H1 (cell line): Measurements from ENCODE around the gene GEMIN7. TPM values are rescaled to one million over a fixed set of nuclear protein-coding genes. Genes with fewer than 3 reads are reported as not detected.

Experiments used
- CTCF ChIA-PET: fragments of 300-600 bp; sonication (Branson Sonifier 250); formaldehyde crosslinking; loops from one replicate; lab custom pipeline; 2021; ENCODE audit not compliant: partially characterized antibody; lab: Charles Lee
- POLR2A ChIA-PET: fragments of 300-600 bp; sonication (Branson Sonifier 250); formaldehyde crosslinking; loops from one replicate; lab custom pipeline; 2021; ENCODE audit warnings: inconsistent platforms; ENCODE audit not compliant: partially characterized antibody; lab: Charles Lee
- DNase-seq, 2 experiments: peaks; one replicate each; pipeline versions ENCODE4 v3.0.0 to v3.0.0-alpha.2; 2010 to 2022; ENCODE audit warnings: low spot score in 2 of 2, low read depth in 1 of 2, mixed read lengths in 1 of 2
- FAIRE-seq: peaks from 2 replicates; lab custom pipeline; 2011; peaks lifted over from hg19 to GRCh38; lab: Jason Lieb, UNC
- H2AFZ ChIP-seq: 2 replicates; pipeline ENCODE4 v1.8.1; 2012; ENCODE audit warnings: low read length, inconsistent platforms
- H2AK5ac ChIP-seq: 2 replicates; pipeline ENCODE4 v1.6.1; 2013; ENCODE audit warnings: low read depth, low read length
- H2BK120ac ChIP-seq: replicated peaks from 2 replicates; pipeline ENCODE3; 2013; ENCODE audit warnings: low read depth, low read length, inconsistent platforms
- H2BK12ac ChIP-seq: 2 replicates; pipeline ENCODE4 v1.6.1; 2013; ENCODE audit warnings: low read depth, low read length
- H2BK15ac ChIP-seq: 2 replicates; pipeline ENCODE4 v1.6.1; 2013; ENCODE audit warnings: low read length
- H2BK20ac ChIP-seq: 2 replicates; pipeline ENCODE4 v1.6.1; 2013; ENCODE audit warnings: low read length
- H2BK5ac ChIP-seq: 2 replicates; pipeline ENCODE4 v1.6.1; 2013; ENCODE audit warnings: low read depth, low read length
- H3K14ac ChIP-seq: 2 replicates; pipeline ENCODE4 v1.6.1; 2013; ENCODE audit warnings: inconsistent platforms; ENCODE audit not compliant: insufficient read length
- H3K18ac ChIP-seq: 2 replicates; pipeline ENCODE4 v1.6.1; 2013; ENCODE audit warnings: low read length; ENCODE audit errors: extremely low read depth
- H3K23ac ChIP-seq: 2 replicates; pipeline ENCODE4 v1.6.1; 2013; ENCODE audit warnings: inconsistent platforms; ENCODE audit not compliant: insufficient read length
- H3K23me2 ChIP-seq: 2 replicates; pipeline ENCODE4 v1.6.1; 2013; ENCODE audit warnings: low read depth, low read length
- H3K27ac ChIP-seq: 2 replicates; pipeline ENCODE4 v1.6.1; 2011; ENCODE audit warnings: low read depth, low read length, inconsistent platforms
- H3K27me3 ChIP-seq, 4 experiments: replicated peaks in 1 of 4; 1 replicate in 1 of 4; 2 replicates in 3 of 4; pipeline versions ENCODE4 v1.6.1 to v1.8.1; 2011 to 2013; ENCODE audit warnings: low read length in 3 of 4, mild to moderate bottlenecking in 3 of 4, inconsistent platforms in 2 of 4, mixed read lengths in 2 of 4, moderate library complexity in 1 of 4; ENCODE audit not compliant: control insufficient read depth in 3 of 4, insufficient read depth in 3 of 4; ENCODE audit errors: extremely low read depth in 1 of 4
- H3K36me3 ChIP-seq, 4 experiments: 2 replicates each; pipeline versions ENCODE4 v1.6.1 to v1.8.1; 2011 to 2013; ENCODE audit warnings: mild to moderate bottlenecking in 4 of 4, low read length in 3 of 4, moderate library complexity in 2 of 4, control low read depth in 1 of 4, inconsistent platforms in 1 of 4; ENCODE audit not compliant: insufficient read depth in 4 of 4, control insufficient read depth in 2 of 4
- H3K4ac ChIP-seq: replicated peaks from 2 replicates; pipeline ENCODE3; 2013; ENCODE audit warnings: low read length, low read depth, mixed read lengths, inconsistent platforms; ENCODE audit not compliant: insufficient read length
- H3K4me1 ChIP-seq, 4 experiments: replicated peaks in 1 of 4; 1 replicate in 1 of 4; 2 replicates in 3 of 4; pipeline versions ENCODE4 v1.6.1 to v1.8.1; 2011 to 2013; ENCODE audit warnings: low read length in 3 of 4, inconsistent platforms in 2 of 4, mixed read lengths in 1 of 4; ENCODE audit not compliant: insufficient read depth in 4 of 4, control insufficient read depth in 3 of 4
- H3K4me2 ChIP-seq, 2 experiments: 2 replicates each; pipeline versions ENCODE4 v1.6.1 to v1.8.1; 2011 to 2013; ENCODE audit warnings: low read depth in 2 of 2, low read length in 2 of 2, control low read depth in 1 of 2, inconsistent platforms in 1 of 2, mild to moderate bottlenecking in 1 of 2; ENCODE audit not compliant: insufficient read depth in 1 of 2
- H3K4me3 ChIP-seq, 4 experiments: fragments of 200-600, 300-600 bp in 1 of 4; sonication (generic), shearing (Covaris generic), sonication (Bioruptor Twin) in 1 of 4; 2 replicates each; pipeline versions ENCODE4 v1.5.1 to v1.8.1; 2011 to 2016; ENCODE audit warnings: low read length in 4 of 4, low read depth in 3 of 4, control low read depth in 2 of 4, inconsistent platforms in 2 of 4, mild to moderate bottlenecking in 2 of 4, mixed read lengths in 1 of 4, moderate library complexity in 1 of 4; ENCODE audit not compliant: insufficient read depth in 2 of 4; ENCODE audit errors: extremely low read depth in 1 of 4
- H3K56ac ChIP-seq: replicated peaks from 2 replicates; pipeline ENCODE3; 2013; ENCODE audit warnings: low read depth, mild to moderate bottlenecking, mixed read lengths, low read length, inconsistent platforms; ENCODE audit not compliant: insufficient read length
- H3K79me1 ChIP-seq: 2 replicates; pipeline ENCODE4 v1.6.1; 2013; ENCODE audit warnings: low read depth, low read length, control low read depth
- H3K79me2 ChIP-seq, 2 experiments: 2 replicates each; pipeline versions ENCODE4 v1.6.1 to v1.8.1; 2012 to 2013; ENCODE audit warnings: low read length in 2 of 2, mild to moderate bottlenecking in 2 of 2, inconsistent platforms in 1 of 2; ENCODE audit not compliant: insufficient read depth in 2 of 2, control insufficient read depth in 1 of 2
- H3K9ac ChIP-seq, 4 experiments: replicated peaks in 1 of 4; 1 replicate in 1 of 4; 2 replicates in 3 of 4; pipeline versions ENCODE4 v1.6.1 to v1.8.1; 2011 to 2013; ENCODE audit warnings: low read depth in 3 of 4, low read length in 3 of 4, control low read depth in 2 of 4, mild to moderate bottlenecking in 2 of 4, moderate library complexity in 2 of 4, inconsistent platforms in 1 of 4; ENCODE audit errors: extremely low read depth in 1 of 4
- H3K9me3 ChIP-seq, 2 experiments: 2 replicates each; pipeline versions ENCODE4 v1.6.1 to v1.8.1; 2012 to 2013; ENCODE audit warnings: mild to moderate bottlenecking in 2 of 2, moderate library complexity in 2 of 2, control low read depth in 1 of 2, inconsistent platforms in 1 of 2, low read depth in 1 of 2, low read length in 1 of 2, mixed read lengths in 1 of 2; ENCODE audit not compliant: insufficient read depth in 2 of 2
- H4K20me1 ChIP-seq, 2 experiments: replicated peaks in 1 of 2; 2 replicates each; pipeline versions ENCODE3 to v1.8.1; 2011 to 2013; ENCODE audit warnings: inconsistent platforms in 2 of 2, low read length in 2 of 2, mild to moderate bottlenecking in 1 of 2; ENCODE audit not compliant: insufficient read depth in 2 of 2, control insufficient read depth in 1 of 2
- H4K5ac ChIP-seq: 2 replicates; pipeline ENCODE4 v1.6.1; 2013; ENCODE audit warnings: low read length, low read depth, mixed read lengths, inconsistent platforms; ENCODE audit not compliant: insufficient read length
- H4K8ac ChIP-seq: 2 replicates; pipeline ENCODE4 v1.8.0; 2013; ENCODE audit warnings: mild to moderate bottlenecking, moderate library complexity, low read length, inconsistent platforms; ENCODE audit not compliant: insufficient read depth; ENCODE audit errors: extremely low read depth
- H4K91ac ChIP-seq: replicated peaks from 2 replicates; pipeline ENCODE3; 2013; ENCODE audit warnings: low read length, mixed read lengths, inconsistent platforms; ENCODE audit not compliant: insufficient read length
- CHD2 ChIP-seq: IDR thresholded peaks from 2 replicates; pipeline ENCODE4 v1.6.1; 2012; ENCODE audit warnings: low read length, improper control_type of control experiment
- FOSL1 ChIP-seq: IDR thresholded peaks from 2 replicates; pipeline ENCODE4 v1.6.1; 2011; ENCODE audit warnings: mild to moderate bottlenecking, low read depth, low read length, moderate library complexity; ENCODE audit not compliant: insufficient read depth
- SIN3A ChIP-seq, 2 experiments: IDR thresholded peaks in 1 of 2; conservative IDR thresholded peaks in 1 of 2; 2 replicates each; pipeline ENCODE4 v1.6.1; 2011 to 2012; ENCODE audit warnings: low read length in 2 of 2, improper control_type of control experiment in 1 of 2, low read depth in 1 of 2, mild to moderate bottlenecking in 1 of 2
- TAF1 ChIP-seq: IDR thresholded peaks from 2 replicates; pipeline ENCODE4 v1.6.1; 2011; ENCODE audit warnings: mild to moderate bottlenecking, low read depth, low read length
- WGBS, 2 experiments: shearing (Covaris generic) in 1 of 2; methylation state at CpG; one replicate each; pipeline versions ENCODE4 v1.1.6 to v1.1.7; 2013 to 2015; ENCODE audit warnings: low lambda C conversion rate in 2 of 2, mixed read lengths in 2 of 2, inconsistent platforms in 1 of 2, low coverage in 1 of 2, missing lambda C conversion rate in 1 of 2; ENCODE audit not compliant: insufficient replicate concordance in 2 of 2, insufficient coverage in 1 of 2, insufficient read length in 1 of 2; ENCODE audit errors: extremely low coverage in 1 of 2, missing lambda C conversion rate in 1 of 2; 5-methylcytosine and 5-hydroxymethylcytosine counted together
- polyA plus RNA-seq, 7 experiments: library from polyadenylated mRNA; depleted of rRNA in 3 of 7; stranded (reverse) in 5 of 7; unstranded in 2 of 7; fragments of >200 nt in 5 of 7; fragments of 200-250 nt in 2 of 7; gene quantifications; 1 replicate in 5 of 7; 2 replicates in 1 of 7; 4 replicates in 1 of 7; pipeline versions ENCODE4 v1.2.1 to v1.2.3, GENCODE V29; 2011 to 2013; ENCODE audit warnings: missing spikeins in 2 of 7, mixed read lengths in 2 of 7
- total RNA-seq: library from RNA; stranded (reverse); fragmentation: NEBNext Ultra II Directional; extraction: Animal tissue kit (Norgen Biotek cat#: 25700); gene quantifications from 2 replicates; pipeline ENCODE4 v1.2.1, GENCODE V29; 2021

GEMIN7 gene
- total and polyA plus RNA-seq, 2 of the 8 experiments (the other 6 are each of a cell fraction or from before 2014, with no cell fraction given), result 48.0 to 91.6 TPM

DNA sequence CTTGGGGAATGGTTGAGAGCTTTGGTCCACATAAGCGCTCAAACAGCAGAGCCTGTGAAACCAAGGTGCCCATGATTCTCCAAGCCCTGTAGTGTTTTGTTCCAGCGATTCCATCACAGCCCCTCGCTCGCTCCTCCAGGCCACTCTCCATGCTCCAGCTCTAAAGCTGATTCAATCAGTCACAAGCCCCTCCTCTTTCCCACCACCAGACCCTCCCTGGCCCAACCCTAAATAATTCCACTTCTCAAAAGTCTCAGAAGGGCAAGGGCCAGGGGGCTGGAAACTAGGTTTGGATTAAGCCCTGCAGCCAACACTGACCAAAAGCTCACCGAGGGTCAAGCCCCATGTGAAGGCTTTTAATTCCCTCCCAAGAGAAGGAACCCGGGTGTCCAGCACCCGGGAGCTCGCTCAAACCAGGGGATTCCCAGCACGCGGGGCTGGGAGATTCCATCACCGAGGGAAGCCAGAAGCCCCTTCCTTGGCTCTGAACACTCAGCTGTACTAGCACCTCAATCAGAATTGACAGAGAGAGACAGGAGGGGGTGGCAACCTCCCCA is 4.2 kb upstream of the GEMIN7 start:
- H3K4me3 ChIP-seq, result peak overlapping the region; percentile 40 to 88 (median 62)
- H4K91ac ChIP-seq, result no peak overlapping the region
- H3K9ac ChIP-seq, result no peak overlapping the region; a peak in 1 of 7 replicates
- peaks cover 13% of the 10 kb centered on the region for H3K23me2 ChIP-seq
- WGBS, 2 experiments, result 40% methylated on average over 11 of the region's 11 CpGs; no CpG with 5 or more reads in 1 of the 2 experiments
- H4K20me1 ChIP-seq, result peaks cover 2 to 5% of the 10 kb centered on the region in 2 experiments
- H3K23ac ChIP-seq, result no peak overlapping the region
- H2AK5ac ChIP-seq, result no peak overlapping the region
- POLR2A ChIA-PET, result interaction anchor here (0.6 to 8.5 kb wide), 19 partner anchors 8 to 170 kb away, joined by 3 to 230 read pairs (median 4); partner anchors contain the start of gene PPP1R37
- no peak overlapping the region for H4K5ac ChIP-seq
- no peak overlapping the region; the same call in 1 of the 2 replicates for H3K27ac ChIP-seq
- no peak overlapping the region; the same call in 1 of the 2 replicates for H2BK15ac ChIP-seq
- H4K8ac ChIP-seq, result no peak overlapping the region
- H3K56ac ChIP-seq, result no peak overlapping the region
- H3K4ac ChIP-seq, result no peak overlapping the region
- no peak overlapping the region for H2BK120ac ChIP-seq
- FAIRE-seq, result no peak
- H2BK20ac ChIP-seq, result no peak overlapping the region
- peaks cover 0 to 10% of the 10 kb centered on the region in 2 experiments; a peak in 2 of 4 replicates for H3K79me2 ChIP-seq
- no peaks in the 10 kb centered on the region for H3K27me3 ChIP-seq
- peaks cover 13 to 29% (median 15%) of the 10 kb centered on the region in 4 experiments; a peak in 6 of 7 replicates for H3K4me1 ChIP-seq
- H3K14ac ChIP-seq, result no peak overlapping the region
- no peak overlapping the region for H2AFZ ChIP-seq
- H3K9me3 ChIP-seq, result no peaks in the 10 kb centered on the region
- CTCF ChIA-PET, result interaction anchor here (0.6 to 2.3 kb wide), 12 partner anchors 9 to 77 kb away, joined by 3 to 12 read pairs (median 3); partner anchors contain the start of gene CLASRP
- H3K4me2 ChIP-seq, result peak overlapping the region; percentile 63 to 99
- no peak overlapping the region for H2BK12ac ChIP-seq
- TF ChIP-seq TAF1 (peak; percentile 37; the same call in 1 of the 2 replicates), CHD2 (no peak), SIN3A (conservative IDR thresholded peaks at IDR 0.05 in 1 of 2, IDR thresholded peaks at IDR 0.05 in 1 of 2; ENCODE audit: low read depth in 1 of 2, low read length in 2 of 2) (peak; percentile 92 to 93; a peak in 2 of 4 replicates), FOSL1 (no peak)
- 0 out of 2 replicates have a peak overlapping the region, but pooled peaks have one; percentile 78 for H2BK5ac ChIP-seq
- no peaks in the 10 kb centered on the region for H3K79me1 ChIP-seq
- peak overlapping the region; percentile 51; the same call in 1 of the 2 replicates for H3K18ac ChIP-seq
- H3K36me3 ChIP-seq, result peaks cover 0 to 28% (median 15%) of the 10 kb centered on the region in 4 experiments; a peak in 6 of 8 replicates
- no peak for DNase-seq
